ENCODE data around the gene RIMBP2.

GRCh38 chr12:130501821-130502220 lies 214.3 kb downstream of the RIMBP2 start:
- TF ChIP-seq CTCF (IDR thresholded peaks at IDR 0.05; ENCODE audit: low read length): no peak
- TF ChIP-seq EZH2phosphoT487 (IDR thresholded peaks at IDR 0.05; ENCODE audit: low read length): no peak
- TF ChIP-seq EZH2 (optimal IDR thresholded peaks at IDR 0.05; ENCODE audit: low read depth, low read length): no peak
